HG03039 (cell line): ENCODE results near the gene EDNRA.
"Not testable (repeated sequence)": the region's sequence is repeated elsewhere in the genome, so short reads cannot be mapped to it uniquely, and the experiment has no call there.

Experiments used
- ATAC-seq: cut with Tn5 transposase; IDR thresholded peaks from one replicate; pipeline ENCODE4 v1.9.1; 2021; ENCODE audit warnings: mild to moderate bottlenecking, moderate library complexity; ENCODE audit not compliant: unreplicated experiment

The EDNRA gene

GRCh38 chr4:147480891-147481576 lies at the start of gene EDNRA:
TSS of gene EDNRA (plus strand) at chr4:147481097. CDS start at chr4:147485682, 4,585 bp downstream.
- no peak for ATAC-seq

GRCh38 chr4:147434370-147434769 lies 46.5 kb upstream of the EDNRA start:
- not testable (repeated sequence) for ATAC-seq

GRCh38 chr4:147440442-147440841 lies 40.5 kb upstream of the EDNRA start:
- ATAC-seq = no peak

- no peak for ATAC-seq
These were observed 33.1 kb upstream of the EDNRA start for GRCh38 chr4:147447786-147448185.

GRCh38 chr4:147453561-147454141 lies 27.2 kb upstream of the EDNRA start:
- ATAC-seq = no peak

- no peak for ATAC-seq
These were observed 24.2 kb upstream of the EDNRA start for GRCh38 chr4:147456706-147457105.

- no peak for ATAC-seq
These were observed 19.7 kb upstream of the EDNRA start for GRCh38 chr4:147461161-147461560.

DNA sequence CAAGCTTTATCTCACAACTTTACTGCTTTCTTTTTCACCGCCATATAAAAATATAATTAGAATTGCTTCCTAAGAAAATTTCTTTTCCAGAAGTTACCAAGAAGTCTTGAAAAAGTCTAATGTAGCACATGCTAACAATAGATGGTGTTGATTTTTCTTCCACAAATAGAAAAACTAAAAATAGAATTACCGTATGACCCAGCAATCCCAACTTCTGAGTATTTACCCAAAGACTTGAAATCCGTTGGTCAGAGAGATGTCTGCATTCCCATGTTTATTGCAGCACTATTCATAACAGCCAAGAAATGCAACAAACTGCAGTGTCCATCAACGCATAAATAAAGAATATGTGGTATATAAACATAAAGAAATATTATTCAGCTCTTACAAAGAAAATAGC lies 17.8 kb upstream of the EDNRA start:
- no peak for ATAC-seq

GRCh38 chr4:147465461-147465860 lies 15.4 kb upstream of the EDNRA start:
- ATAC-seq = no peak

DNA sequence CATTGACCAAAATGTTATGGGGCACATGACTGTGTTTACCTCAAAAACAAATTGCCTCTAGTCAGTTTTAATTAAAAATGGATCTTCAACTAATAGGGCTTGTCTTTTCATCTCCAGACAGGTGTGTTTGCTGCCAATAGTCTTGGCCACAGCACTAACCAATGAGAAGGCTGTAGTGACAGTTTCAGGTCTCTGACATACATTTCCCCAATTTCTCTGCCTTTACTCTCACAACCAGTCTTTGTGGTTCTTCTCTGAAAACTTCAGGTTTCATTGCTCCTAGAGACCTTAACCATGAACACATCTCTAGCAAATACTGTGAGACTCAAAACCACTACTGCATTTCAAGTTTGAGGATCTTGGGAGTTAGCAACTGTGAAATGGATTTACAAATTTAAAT lies 3.5 kb upstream of the EDNRA start:
- ATAC-seq = no peak

- no peak for ATAC-seq
These were observed 1.5 kb upstream of the EDNRA start for GRCh38 chr4:147479376-147479775.

- ATAC-seq = no peak
These were observed 1.1 kb upstream of the EDNRA start for GRCh38 chr4:147479786-147480185.

DNA sequence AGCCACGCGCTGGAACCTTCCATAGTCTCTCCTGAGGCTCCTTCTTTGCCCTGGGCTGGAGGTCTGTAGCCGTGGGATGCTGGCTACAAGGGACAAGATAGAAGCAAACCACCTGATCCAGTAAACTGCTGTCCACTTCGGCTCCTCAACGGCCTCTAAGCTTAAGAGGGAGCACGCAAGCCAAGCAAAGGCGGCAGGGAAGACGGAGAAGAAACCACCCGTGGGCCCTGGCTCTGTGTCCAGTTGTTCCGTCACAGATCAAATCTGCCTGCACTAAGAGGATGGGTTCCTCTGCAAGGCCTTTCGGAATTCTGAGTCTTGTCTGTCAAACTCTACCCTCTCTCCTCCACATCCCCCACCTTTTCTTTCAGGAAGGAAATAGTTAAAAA lies 401 bp upstream of the EDNRA start:
- no peak for ATAC-seq

DNA sequence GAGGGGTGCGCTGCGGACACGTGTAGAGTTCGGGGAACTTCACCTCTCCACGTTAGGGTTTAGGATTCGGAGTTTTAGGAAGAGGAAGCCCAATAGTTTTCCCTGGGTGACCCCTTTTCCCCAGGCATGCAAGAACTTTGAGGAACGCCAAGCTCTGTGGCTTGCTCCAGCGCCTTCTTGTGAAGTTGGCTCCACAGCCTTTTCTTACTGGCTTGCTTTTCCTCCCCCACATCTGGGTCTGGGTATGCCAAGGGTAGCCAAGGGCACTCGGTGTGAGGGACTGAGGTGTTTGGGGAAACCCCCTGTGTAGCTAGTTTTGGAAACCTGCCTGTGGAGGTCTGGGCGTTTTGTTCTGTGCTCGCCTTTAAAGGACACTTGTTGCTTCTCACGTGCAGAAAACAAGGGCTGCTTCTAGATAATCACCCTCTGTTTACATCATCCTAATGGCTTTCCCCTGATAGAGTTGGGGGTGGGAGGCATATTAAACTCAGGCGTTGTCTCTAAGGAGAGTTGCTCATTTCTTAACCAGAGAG lies 746 bp downstream of the EDNRA start:
- ATAC-seq = no peak

DNA sequence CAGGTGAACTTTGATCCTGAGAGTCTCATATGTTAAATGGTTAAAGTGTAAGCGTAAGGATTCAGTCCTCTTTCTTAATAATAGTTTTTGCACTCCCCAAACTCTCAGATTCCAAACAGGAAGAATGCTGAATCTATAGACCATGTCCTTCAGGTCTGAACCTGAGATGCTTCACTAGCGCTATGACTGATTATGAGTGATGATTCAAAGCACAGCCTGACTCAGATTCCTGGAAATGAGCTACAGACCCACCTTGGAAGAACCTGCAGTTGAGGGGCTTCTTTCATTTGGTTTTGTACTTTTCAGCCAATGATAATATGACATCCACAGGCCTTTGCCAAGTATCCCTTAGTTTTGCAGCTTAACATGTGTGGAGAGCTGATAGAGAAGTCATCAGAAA lies 1.4 kb downstream of the EDNRA start:
- no peak for ATAC-seq

DNA sequence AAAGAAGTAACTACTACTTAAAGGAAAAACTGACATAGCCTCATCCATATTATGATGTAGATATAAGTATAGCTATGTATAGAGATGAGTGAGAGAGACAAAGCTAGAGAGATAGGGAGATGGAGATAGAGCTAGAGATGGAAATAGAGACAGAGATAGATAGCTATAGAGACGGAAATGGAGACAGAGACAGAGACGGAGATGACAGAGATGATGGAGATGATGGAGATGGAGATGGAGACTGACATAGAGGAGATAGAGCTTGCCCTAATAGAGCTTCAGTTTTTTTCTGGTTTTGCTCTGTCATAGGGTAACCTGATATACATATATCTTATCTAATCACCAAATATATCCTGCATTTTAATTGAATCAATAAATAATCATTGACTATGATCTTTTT lies 4.3 kb downstream of the EDNRA start:
- ATAC-seq = no peak

DNA sequence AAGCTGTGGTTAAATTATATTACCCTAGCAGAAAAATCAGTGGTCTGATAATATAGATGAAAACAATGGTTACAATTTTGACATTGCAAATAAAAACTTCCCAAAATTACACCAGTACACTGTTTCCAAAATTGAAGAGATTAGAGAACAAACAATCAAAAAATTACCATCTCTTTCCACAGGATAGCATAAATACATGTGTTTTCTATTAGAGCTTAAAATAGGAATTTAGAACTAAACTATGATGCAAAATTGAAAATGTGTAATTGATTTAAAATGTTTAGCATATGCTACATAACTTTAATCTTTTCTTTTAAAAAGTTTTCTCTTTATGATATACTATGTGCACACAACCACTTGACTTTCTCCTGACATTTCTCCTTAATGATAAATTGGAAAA lies 6.7 kb downstream of the EDNRA start:
- ATAC-seq = no peak

DNA sequence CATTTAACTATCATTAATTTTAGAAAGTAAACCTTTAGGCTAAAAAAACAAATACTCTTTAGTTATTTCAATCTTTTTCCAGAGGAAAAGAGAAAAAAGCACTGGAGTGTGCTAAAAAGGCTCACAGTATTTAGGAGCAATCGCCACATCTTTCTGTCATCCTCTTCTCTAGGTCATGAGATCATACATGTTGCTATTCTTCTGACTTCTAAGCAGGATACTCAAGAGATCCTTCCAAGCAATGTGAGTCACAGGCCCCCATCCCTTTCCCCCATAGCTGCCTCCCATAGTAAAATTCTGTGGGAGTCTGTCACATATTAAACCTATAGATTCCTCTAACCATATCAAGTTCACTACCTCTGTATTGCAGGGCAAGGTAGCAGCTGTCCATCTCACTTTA lies 7.7 kb downstream of the EDNRA start:
- no peak for ATAC-seq

GRCh38 chr4:147491086-147491485 lies 10.2 kb downstream of the EDNRA start:
- no peak for ATAC-seq

DNA sequence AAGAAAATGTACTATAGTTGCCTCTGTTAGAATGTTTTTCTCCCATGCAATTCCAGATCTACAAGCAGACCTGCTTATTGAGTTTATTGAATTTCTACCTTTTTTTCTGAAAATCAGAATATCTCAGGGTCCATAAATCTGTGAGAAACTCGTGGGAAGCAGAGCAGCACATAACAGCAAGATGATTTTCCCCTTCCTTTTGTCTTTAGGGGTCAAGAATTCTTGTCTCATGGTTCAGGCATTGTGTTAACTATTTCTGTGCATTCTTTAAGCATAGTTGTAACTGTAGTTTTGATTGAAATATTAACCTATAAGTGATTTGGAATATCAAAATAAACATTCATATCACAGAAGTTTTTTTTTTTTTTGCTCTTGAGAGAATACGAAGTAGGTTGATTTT lies 11.4 kb downstream of the EDNRA start:
- no peak for ATAC-seq

GRCh38 chr4:147492761-147493160 lies 11.9 kb downstream of the EDNRA start:
- no peak for ATAC-seq

DNA sequence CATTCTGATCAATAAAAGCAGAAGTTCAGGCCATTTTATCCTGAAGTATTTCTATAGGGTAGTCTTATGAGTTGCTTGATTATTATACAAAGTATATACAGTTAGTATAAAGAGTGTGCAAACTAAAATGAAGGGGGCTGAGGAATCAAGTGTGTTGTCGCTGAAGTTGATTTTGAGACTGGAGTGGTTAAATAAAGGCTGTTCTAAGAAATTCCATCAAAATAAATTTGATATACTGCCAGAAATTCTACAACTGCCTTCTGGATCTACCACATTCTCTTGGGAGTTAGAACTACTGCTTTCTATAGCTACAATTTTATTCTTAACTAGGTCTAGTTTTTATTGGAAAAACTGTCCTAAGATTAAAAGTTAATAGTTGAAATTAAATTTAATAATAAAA lies 12.4 kb downstream of the EDNRA start:
- no peak for ATAC-seq

DNA sequence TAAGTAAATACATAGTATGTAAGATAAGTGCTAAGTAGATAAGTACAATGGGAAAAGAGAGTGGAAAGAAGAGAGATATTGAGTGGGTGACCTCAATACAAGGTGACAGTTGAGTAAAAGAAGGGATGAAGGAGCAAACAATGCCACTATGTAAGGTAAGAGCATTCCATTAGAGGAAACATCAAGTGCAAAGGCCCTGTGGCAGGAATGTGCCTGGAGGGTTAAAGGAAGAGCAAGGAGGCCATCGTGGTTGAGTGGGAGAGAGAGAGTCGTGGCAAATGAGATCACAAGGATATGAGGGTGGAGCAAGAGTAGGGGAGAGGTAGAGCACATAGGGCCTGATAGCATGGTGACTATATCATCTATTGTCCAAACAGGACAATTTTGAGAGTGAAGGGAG lies 13.4 kb downstream of the EDNRA start:
- no peak for ATAC-seq
